Prostate gland (tissue), 2 donors: ENCODE results near the gene FCER2. TPM values are rescaled to one million over a fixed set of nuclear protein-coding genes. Genes with fewer than 3 reads are reported as not detected.

Experiments
- DNase-seq: peaks from one replicate; pipeline ENCODE4 v3.0.0-alpha.2; 2019; ENCODE audit warnings: low spot score
- H3K27ac ChIP-seq, 2 donors: fragments of 200-600 bp; sonication (generic); 2 replicates each; pipeline ENCODE4 v1.5.1; 2017 to 2019
- H3K27me3 ChIP-seq: fragments of 200-600 bp; sonication (generic); replicated peaks from 2 replicates; pipeline ENCODE4 v1.5.1; 2019; ENCODE audit not compliant: insufficient read depth
- H3K36me3 ChIP-seq, 2 donors: fragments of 200-600 bp; sonication (generic); 1 replicate in 1 of 2; 2 replicates in 1 of 2; pipeline versions ENCODE4 v1.5.1 to v1.8.1; 2017 to 2019
- H3K4me1 ChIP-seq: fragments of 200-600 bp; sonication (generic); replicated peaks from 2 replicates; pipeline ENCODE4 v1.5.1; 2019
- H3K4me3 ChIP-seq, 2 donors: fragments of 200-600 bp; sonication (generic); 2 replicates each; pipeline ENCODE4 v1.5.1; 2017 to 2019
- H3K9me3 ChIP-seq: fragments of 200-600 bp; sonication (generic); 2 replicates; pipeline ENCODE4 v1.5.1; 2017
- POLR2A ChIP-seq: fragments of 450-650 bp; IDR thresholded peaks from one replicate; pipeline ENCODE4 v1.6.1; 2016; ENCODE audit warnings: antibody characterized with exemption, mild to moderate bottlenecking
- POLR2AphosphoS5 ChIP-seq: sonication (generic); formaldehyde crosslinking; IDR thresholded peaks from one replicate; pipeline ENCODE4 v1.6.1; 2017; ENCODE audit warnings: antibody characterized with exemption
- WGBS: methylation state at CpG from one replicate; pipeline ENCODE4 v1.1.5; 2018; 5-methylcytosine and 5-hydroxymethylcytosine counted together
- intact Hi-C: fragments of 100-400 bp; cut with DNase I; formaldehyde crosslinking; loops from one replicate; pipeline ENCODE4 v1.14.2; 2022
- total RNA-seq, 2 donors: library from RNA; depleted of rRNA; stranded (reverse); fragments of >200 nt; gene quantifications; one replicate each; pipeline ENCODE4 v1.1.0, GENCODE V29; 2016
- TF ChIP-seq, protein P1 (sequence below), 4 experiments: fragments of 200-600 bp in 2 of 4; fragments of 450-650 bp in 2 of 4; sonication (generic) in 2 of 4; IDR thresholded peaks; 1 replicate in 3 of 4; 2 replicates in 1 of 4; pipeline ENCODE4 v1.5.1; 2016 to 2019; ENCODE audit warnings: antibody characterized with exemption in 4 of 4, mild to moderate bottlenecking in 2 of 4, moderate library complexity in 2 of 4

FCER2 gene
- total RNA-seq, 2 donors from 2014 or later, result 1.5 TPM; not detected in 1

DNA sequence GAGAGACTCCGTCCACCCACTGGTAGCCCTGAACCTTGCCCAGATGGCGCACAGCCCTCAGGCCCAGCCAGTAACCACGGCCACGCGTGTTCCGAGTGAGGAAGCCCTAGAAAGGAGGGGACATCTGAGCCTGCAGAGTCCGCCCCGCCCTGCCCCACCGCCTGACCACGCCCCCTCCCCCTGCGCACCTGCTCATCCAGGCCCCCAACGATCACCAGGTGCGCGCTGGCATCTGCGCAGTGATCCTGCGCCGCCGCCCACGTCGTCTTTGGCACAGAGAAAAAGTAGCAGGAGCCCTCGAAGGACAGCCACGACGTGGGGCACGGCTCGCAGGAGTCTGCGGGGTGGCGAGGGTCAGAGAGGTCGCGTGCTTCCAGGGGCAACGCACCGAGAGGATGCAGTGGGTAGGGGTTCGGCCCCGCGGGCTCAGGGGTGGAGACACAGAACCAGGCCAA lies 27.9 kb upstream of the FCER2 start:
- Histone ChIP-seq H3K4me3 (no peak overlapping the region), H3K9me3 (no peaks in the 10 kb centered on the region), H3K36me3 (no peaks in the 10 kb centered on the region), H3K4me1 (no peaks in the 10 kb centered on the region), H3K27ac (no peak overlapping the region), H3K27me3 (peaks cover 22% of the 10 kb centered on the region)
- no peak for DNase-seq
- intact Hi-C loops, result no loop called here
- TF ChIP-seq POLR2A (no peak), POLR2AphosphoS5 (no peak)
- TF ChIP-seq, protein P1, sequence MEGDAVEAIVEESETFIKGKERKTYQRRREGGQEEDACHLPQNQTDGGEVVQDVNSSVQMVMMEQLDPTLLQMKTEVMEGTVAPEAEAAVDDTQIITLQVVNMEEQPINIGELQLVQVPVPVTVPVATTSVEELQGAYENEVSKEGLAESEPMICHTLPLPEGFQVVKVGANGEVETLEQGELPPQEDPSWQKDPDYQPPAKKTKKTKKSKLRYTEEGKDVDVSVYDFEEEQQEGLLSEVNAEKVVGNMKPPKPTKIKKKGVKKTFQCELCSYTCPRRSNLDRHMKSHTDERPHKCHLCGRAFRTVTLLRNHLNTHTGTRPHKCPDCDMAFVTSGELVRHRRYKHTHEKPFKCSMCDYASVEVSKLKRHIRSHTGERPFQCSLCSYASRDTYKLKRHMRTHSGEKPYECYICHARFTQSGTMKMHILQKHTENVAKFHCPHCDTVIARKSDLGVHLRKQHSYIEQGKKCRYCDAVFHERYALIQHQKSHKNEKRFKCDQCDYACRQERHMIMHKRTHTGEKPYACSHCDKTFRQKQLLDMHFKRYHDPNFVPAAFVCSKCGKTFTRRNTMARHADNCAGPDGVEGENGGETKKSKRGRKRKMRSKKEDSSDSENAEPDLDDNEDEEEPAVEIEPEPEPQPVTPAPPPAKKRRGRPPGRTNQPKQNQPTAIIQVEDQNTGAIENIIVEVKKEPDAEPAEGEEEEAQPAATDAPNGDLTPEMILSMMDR (IDR thresholded peaks at IDR 0.05), result no peak
- 8% methylated on average over 22 of the region's 34 CpGs for WGBS

DNA sequence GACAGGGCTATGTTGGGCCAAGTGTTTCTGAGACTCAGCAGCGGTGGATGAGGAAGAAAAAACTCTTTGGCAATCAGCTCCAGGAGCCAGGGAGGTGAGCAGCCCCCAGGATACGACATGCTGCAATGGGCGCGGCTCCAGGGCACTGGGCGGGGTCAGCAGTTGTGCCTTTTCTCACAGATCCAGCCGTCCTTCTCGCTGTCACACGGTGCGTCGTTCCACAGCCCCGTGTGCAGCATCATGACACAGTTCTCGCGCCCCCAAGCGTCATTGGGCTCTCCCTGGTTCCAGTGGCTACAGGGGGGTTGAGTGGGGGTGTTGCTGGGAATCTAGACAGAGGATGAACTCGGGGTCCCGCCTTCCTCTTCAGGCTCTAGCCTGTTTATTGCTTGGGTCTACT lies 27.3 kb upstream of the FCER2 start:
- no peaks in the 10 kb centered on the region for H3K4me1 ChIP-seq
- no peak for DNase-seq
- H3K4me3 ChIP-seq, result no peak overlapping the region
- TF ChIP-seq, protein P1 (IDR thresholded peaks at IDR 0.05), result no peak
- TF ChIP-seq POLR2A, result no peak
- TF ChIP-seq POLR2AphosphoS5, result no peak
- 15% methylated on average over 16 of the region's 16 CpGs for WGBS
- no peaks in the 10 kb centered on the region for H3K36me3 ChIP-seq
- H3K9me3 ChIP-seq, result no peaks in the 10 kb centered on the region
- H3K27me3 ChIP-seq, result peaks cover 22% of the 10 kb centered on the region
- H3K27ac ChIP-seq, result no peak overlapping the region
- intact Hi-C loops, result no loop called here

GRCh38 chr19:7725791-7726190 lies 23.9 kb upstream of the FCER2 start:
- H3K27me3 ChIP-seq, result peaks cover 18% of the 10 kb centered on the region
- no peak for DNase-seq
- 66% methylated on average over 2 of the region's 2 CpGs for WGBS

GRCh38 chr19:7722231-7722651 lies 20.3 kb upstream of the FCER2 start:
- Histone ChIP-seq H3K27ac (no peak overlapping the region), H3K4me1 (no peaks in the 10 kb centered on the region), H3K4me3 (no peak overlapping the region), H3K27me3 (no peaks in the 10 kb centered on the region), H3K36me3 (no peaks in the 10 kb centered on the region), H3K9me3 (no peaks in the 10 kb centered on the region)
- WGBS, result 52% methylated on average over 5 of the region's 5 CpGs
- DNase-seq, result no peak
- TF ChIP-seq, protein P1 (IDR thresholded peaks at IDR 0.05), result no peak
- TF ChIP-seq POLR2A (no peak), POLR2AphosphoS5 (no peak)
- intact Hi-C loops, result no loop called here

More at GRCh38 chr19:7725791-7726190, 23.9 kb upstream of the FCER2 start:
- H3K4me3 ChIP-seq, result no peak overlapping the region
- H3K9me3 ChIP-seq, result no peaks in the 10 kb centered on the region
- intact Hi-C loops, result no loop called here
- TF ChIP-seq, protein P1 (IDR thresholded peaks at IDR 0.05), result no peak
- no peak for TF ChIP-seq POLR2AphosphoS5
- TF ChIP-seq POLR2A, result no peak
- no peaks in the 10 kb centered on the region for H3K4me1 ChIP-seq
- H3K36me3 ChIP-seq, result no peaks in the 10 kb centered on the region
- no peak overlapping the region for H3K27ac ChIP-seq

DNA sequence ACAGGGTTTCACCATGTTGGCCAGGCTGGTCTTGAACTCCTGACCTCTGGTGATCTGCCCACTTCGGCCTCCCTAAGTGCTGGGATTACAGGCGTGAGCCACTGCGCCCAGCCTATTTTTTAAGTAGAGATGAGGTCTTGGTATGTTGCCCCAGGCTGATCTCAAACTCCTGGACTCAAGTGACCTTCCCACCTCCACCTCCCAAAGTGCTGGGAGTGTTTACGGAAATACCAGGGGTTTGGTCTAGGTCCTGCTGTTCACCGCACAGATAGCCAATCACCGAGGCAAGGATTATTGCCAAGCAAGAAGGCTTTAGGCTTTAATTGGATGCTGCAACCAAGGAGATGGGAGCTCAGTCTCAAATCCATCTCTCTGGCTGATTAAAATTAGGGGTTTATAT lies 18.4 kb upstream of the FCER2 start:
- intact Hi-C loops, result no loop called here
- Histone ChIP-seq H3K4me1 (no peaks in the 10 kb centered on the region), H3K9me3 (no peaks in the 10 kb centered on the region), H3K36me3 (no peaks in the 10 kb centered on the region), H3K4me3 (no peak overlapping the region), H3K27ac (no peak overlapping the region), H3K27me3 (no peaks in the 10 kb centered on the region)
- no peak for DNase-seq
- TF ChIP-seq POLR2A (no peak), POLR2AphosphoS5 (no peak)
- TF ChIP-seq, protein P1 (IDR thresholded peaks at IDR 0.05), result no peak
- WGBS, result 61% methylated on average over 6 of the region's 6 CpGs
